ENCODE measurements around the gene SELP.
"Not testable (repeated sequence)": the region's sequence is repeated elsewhere in the genome, so short reads cannot be mapped to it uniquely, and the experiment has no call there.

Gene SELP

DNA sequence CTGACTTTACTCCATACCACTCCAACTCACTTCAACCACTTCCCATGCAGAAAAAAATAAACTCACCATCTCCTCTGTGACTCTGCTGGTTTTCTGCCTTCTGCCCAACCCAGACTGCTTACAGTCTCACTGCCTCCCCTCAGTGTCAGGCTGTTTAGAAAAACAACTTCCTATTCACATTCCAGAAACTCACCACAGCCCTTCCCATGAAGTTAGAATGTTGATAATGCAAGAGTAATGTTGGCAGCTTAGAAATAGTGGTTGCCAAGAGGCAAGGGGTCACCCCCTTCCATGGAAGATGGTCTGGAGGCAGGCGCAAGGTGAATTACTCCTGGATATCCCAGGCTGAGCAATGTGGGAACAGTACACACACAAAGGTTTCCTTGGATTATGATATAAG lies at the start of gene SELP:
TSS of gene SELP (minus strand) at position 119 of the 400 bp plus-strand sequence. CDS start at position 69, 50 bp downstream.
- ATAC-seq (ENCODE audit: low read depth), result no peak
- DNase-seq (ENCODE audit: low spot score in 2 of 2), result no peak
- no peak within 1 kb of the TSS for H3K4me3 Mint-ChIP-seq
- peaks cover 10% of the 10 kb centered on the region for H3K4me1 Mint-ChIP-seq
- no peak within 1 kb of the TSS for H3K27ac Mint-ChIP-seq
- H3K27me3 Mint-ChIP-seq, result no peaks in the 10 kb centered on the region
- peaks cover 8% of the 10 kb centered on the region for H3K9me3 Mint-ChIP-seq
- peaks cover 11% of the 10 kb centered on the region for H3K36me3 Mint-ChIP-seq

DNA sequence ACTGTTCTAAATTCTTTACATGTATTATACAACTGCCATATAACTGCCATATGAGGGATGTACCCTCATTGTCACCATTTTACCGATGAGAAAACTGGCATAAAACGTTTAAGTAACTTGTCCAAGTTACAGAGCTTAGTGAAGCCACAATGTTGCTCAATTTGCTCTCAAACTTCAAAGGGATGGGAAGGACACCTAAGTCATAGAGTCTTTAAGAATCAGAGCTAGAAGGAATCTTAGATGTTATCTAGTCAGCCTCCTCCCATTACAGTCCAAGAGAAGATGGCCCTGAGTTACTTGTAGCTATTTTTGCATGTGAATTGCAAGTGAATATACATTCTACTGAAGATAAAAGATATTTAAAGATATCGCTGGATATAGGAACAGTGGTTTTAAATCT lies 49.8 kb upstream of the SELP start:
- no peak for DNase-seq (ENCODE audit: low spot score in 2 of 2)
- peaks cover 41% of the 10 kb centered on the region for H3K4me1 Mint-ChIP-seq
- no peaks in the 10 kb centered on the region for H3K36me3 Mint-ChIP-seq
- ATAC-seq (ENCODE audit: low read depth), result no peak
- H3K27ac Mint-ChIP-seq, result no peak overlapping the region
- no peaks in the 10 kb centered on the region for H3K9me3 Mint-ChIP-seq
- H3K4me3 Mint-ChIP-seq, result no peak overlapping the region
- H3K27me3 Mint-ChIP-seq, result no peaks in the 10 kb centered on the region

DNA sequence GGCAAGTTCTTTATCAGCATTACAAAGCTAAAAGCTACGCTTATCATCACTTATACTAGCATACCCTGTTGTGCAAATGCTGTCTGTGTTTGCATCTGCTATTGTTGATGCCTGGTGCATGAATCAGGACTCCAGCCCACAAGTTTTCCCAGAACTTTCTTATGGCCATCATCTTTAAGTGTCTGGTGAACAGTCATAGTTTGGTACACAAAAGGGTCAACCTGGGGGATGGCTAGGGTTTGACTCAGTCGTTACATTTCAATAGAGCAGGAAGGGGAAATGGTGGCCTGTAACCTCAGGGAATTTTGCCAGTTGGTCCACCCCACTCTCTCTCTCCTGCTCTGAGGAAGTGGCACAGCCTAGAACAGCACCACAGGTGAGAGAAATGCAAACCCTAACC lies 46.1 kb upstream of the SELP start:
- H3K36me3 Mint-ChIP-seq, result peaks cover 7% of the 10 kb centered on the region
- peak overlapping the region; percentile 85 for H3K27ac Mint-ChIP-seq
- DNase-seq (ENCODE audit: low spot score in 2 of 2) (no peak), ATAC-seq (ENCODE audit: low read depth) (no peak)
- H3K27me3 Mint-ChIP-seq, result no peaks in the 10 kb centered on the region
- peaks cover 2% of the 10 kb centered on the region for H3K9me3 Mint-ChIP-seq
- H3K4me1 Mint-ChIP-seq, result peaks cover 40% of the 10 kb centered on the region
- no peak overlapping the region for H3K4me3 Mint-ChIP-seq

DNA sequence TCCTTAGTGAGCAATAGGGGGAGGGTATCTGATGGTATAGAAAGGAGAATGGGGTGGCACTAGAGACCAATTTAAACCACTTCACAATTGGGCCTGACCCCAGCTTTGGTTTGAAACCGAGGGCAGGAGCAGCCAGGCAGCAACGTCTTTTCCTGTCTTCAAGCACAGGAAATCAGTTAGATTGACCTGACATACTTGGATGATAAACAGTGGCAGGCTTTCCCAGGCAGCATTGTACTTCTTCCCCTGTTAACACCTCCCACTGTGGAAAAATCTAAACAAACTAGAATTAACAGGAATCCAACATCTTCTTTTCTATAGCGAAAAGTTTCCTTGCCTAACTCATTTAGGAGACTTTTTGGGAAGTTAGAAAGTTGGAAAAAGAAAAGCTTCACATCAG lies 40.9 kb upstream of the SELP start:
- Mint-ChIP-seq H3K4me3 (no peak overlapping the region), H3K4me1 (peaks cover 38% of the 10 kb centered on the region), H3K27ac (peak overlapping the region; percentile 83), H3K27me3 (no peaks in the 10 kb centered on the region), H3K9me3 (peaks cover 2% of the 10 kb centered on the region), H3K36me3 (peaks cover 7% of the 10 kb centered on the region)
- ATAC-seq (ENCODE audit: low read depth), result no peak
- DNase-seq (ENCODE audit: low spot score in 2 of 2), result no peak

DNA sequence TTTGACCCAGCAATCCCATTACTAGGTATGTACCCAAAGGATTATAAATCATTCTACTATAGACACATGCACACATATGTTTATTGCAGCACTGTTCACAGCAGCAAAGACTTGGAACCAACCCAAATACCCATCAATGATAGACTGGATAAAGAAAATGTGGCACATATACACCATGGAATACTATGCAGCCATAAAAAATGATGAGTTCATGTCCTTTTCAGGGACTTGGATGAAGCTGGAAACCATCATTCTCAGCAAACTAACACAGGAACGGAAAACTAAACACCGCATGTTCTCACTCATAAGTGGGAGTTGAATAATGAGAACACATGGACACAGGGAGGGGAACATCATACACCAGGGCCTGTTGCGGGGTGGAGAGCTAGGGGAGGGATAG lies 40.3 kb upstream of the SELP start:
- DNase-seq (ENCODE audit: low spot score in 2 of 2); ATAC-seq (ENCODE audit: low read depth); H3K9me3 Mint-ChIP-seq; H3K36me3 Mint-ChIP-seq; H3K27me3 Mint-ChIP-seq; H3K4me3 Mint-ChIP-seq: not testable (repeated sequence)
- peak overlapping the region; percentile 83 for H3K27ac Mint-ChIP-seq
- H3K4me1 Mint-ChIP-seq, result peaks cover 34% of the 10 kb centered on the region

DNA sequence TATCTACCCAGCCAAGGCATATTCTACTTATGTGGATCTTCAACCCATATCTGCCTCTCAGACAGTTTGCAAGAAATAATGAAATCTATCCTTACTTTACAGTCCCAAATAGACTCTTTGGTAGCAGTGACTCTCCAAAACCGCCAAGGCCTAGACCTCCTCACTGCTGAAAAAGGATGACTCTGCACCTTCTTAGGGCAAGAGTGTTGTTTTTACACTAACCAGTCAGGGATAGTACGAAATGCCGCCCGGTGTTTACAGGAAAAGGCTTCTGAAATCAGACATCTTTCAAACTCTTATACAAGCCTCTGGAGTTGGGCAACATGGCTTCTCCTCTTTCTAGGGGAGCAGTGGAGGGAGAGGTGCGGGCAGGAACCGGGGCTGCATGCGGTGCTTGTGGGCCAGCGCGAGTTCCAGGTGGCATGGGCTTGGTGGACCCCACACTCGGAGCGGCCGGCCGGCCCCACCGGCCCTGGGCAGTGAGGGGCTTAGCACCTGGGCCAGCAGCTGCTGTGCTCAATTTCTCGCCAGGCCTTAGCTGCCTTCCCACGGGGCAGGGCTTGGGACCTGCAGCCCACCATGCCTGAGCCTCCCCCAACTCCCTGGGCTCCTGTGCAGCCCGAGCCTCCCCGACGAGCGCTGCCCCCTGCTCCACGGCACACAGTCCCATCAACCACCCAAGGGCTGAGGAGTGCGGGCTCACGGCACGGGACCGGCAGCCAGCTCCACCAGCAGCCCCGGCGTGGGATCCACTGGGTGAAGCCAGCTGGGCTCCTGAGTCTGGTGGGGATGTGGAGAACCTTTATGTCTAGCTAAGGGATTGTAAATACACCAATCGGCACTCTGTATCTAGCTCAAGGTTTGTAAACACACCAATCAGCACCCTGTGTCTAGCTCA lies 38.0 kb upstream of the SELP start:
- H3K27me3 Mint-ChIP-seq; H3K36me3 Mint-ChIP-seq; H3K9me3 Mint-ChIP-seq; DNase-seq (ENCODE audit: low spot score in 2 of 2); ATAC-seq (ENCODE audit: low read depth); H3K4me3 Mint-ChIP-seq: not testable (repeated sequence)
- H3K4me1 Mint-ChIP-seq, result peaks cover 37% of the 10 kb centered on the region
- H3K27ac Mint-ChIP-seq, result peak overlapping the region; percentile 54

DNA sequence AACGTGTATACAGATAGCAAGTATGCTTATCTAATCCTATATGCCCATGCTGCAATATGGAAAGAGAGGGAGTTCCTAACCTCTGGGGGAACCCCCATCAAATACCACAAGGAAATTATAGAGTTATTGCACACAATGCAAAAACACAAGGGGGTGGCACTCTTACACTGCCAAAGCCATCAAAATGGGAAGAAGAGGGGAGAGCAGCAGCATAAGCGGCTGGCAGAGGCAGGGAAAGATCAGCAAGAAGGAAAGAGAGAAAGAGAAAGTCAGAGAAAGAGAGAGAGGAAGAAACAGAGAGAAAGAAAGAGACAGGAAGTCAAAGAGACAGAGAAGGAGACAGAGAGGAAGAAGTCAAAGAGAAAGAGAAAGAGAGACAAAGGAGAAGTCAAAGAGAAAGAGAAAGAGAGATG lies 37.3 kb upstream of the SELP start:
- Mint-ChIP-seq H3K4me3 (peak overlapping the region; percentile 78), H3K4me1 (peaks cover 35% of the 10 kb centered on the region), H3K27ac (peak overlapping the region; percentile 54)
- H3K36me3 Mint-ChIP-seq; DNase-seq (ENCODE audit: low spot score in 2 of 2); H3K27me3 Mint-ChIP-seq; H3K9me3 Mint-ChIP-seq: not testable (repeated sequence)
- ATAC-seq (ENCODE audit: low read depth), result peak; percentile 84

DNA sequence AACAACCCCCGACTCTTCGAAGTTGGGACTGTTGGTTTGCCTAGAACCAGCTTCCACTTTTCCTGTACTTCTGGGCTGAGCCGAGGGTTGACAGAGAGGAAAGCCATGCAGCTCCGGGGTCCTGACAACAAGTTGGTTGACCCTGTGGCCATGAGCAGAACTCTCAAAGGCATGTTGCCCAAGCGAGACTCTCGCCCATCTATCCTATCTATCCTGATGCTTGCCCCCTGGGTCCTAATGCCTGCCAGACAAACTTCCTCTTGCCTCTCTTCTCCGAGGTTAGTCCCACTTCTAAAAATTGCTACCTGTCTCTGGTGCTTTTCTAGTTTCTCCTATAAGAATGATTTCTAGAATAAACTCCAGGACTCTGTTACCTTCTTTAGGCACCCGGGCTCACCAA lies 32.8 kb upstream of the SELP start:
- H3K9me3 Mint-ChIP-seq, result not testable (repeated sequence)

DNA sequence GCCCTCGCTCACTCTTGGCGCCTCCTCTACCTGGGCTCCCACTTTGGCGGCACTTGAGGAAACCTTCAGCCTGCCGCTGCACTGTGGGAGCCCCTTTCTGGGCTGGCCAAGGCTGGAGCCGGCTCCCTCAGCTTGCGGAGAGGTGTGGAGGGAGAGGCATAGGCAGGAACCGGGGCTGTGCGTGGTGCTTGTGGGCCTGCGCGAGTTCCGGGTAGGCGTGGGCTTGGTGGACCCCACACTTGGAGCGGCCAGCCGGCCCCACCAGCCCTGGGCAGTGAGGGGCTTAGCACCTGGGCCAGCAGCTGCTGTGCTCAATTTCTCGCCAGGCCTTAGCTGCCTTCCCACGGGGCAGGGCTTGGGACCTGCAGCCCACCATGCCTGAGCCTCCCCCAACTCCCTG lies 31.1 kb upstream of the SELP start:
- H3K27me3 Mint-ChIP-seq; ATAC-seq (ENCODE audit: low read depth); H3K36me3 Mint-ChIP-seq; H3K27ac Mint-ChIP-seq; H3K9me3 Mint-ChIP-seq; DNase-seq (ENCODE audit: low spot score in 2 of 2); H3K4me3 Mint-ChIP-seq: not testable (repeated sequence)
- peaks cover 33% of the 10 kb centered on the region for H3K4me1 Mint-ChIP-seq

More for the DNA sequence above, 32.8 kb upstream of the SELP start:
- DNase-seq (ENCODE audit: low spot score in 2 of 2); ATAC-seq (ENCODE audit: low read depth); H3K27me3 Mint-ChIP-seq; H3K27ac Mint-ChIP-seq; H3K4me3 Mint-ChIP-seq; H3K36me3 Mint-ChIP-seq: not testable (repeated sequence)
- peaks cover 38% of the 10 kb centered on the region for H3K4me1 Mint-ChIP-seq

DNA sequence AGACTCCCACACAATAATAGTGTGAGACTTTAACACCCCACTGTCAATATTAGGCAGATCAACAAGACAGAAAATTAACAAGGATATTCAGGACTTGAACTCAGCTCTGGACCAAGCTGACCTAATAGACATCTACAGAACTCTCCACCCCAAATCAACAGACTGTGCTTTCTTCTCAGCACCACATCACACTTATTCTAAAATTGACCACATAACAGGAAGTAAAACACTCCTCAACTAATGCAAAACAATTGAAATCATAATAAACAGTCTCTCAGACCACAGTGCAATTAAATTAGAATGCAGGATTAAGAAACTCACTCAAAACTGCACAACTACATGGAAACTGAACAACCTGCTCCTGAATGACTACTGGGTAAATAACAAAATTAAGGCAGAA lies 28.9 kb upstream of the SELP start:
- H3K27me3 Mint-ChIP-seq; H3K9me3 Mint-ChIP-seq; DNase-seq (ENCODE audit: low spot score in 2 of 2); ATAC-seq (ENCODE audit: low read depth); H3K36me3 Mint-ChIP-seq: not testable (repeated sequence)
- Mint-ChIP-seq H3K4me1 (peaks cover 44% of the 10 kb centered on the region), H3K27ac (peak overlapping the region; percentile 19), H3K4me3 (peak overlapping the region; percentile 47)

DNA sequence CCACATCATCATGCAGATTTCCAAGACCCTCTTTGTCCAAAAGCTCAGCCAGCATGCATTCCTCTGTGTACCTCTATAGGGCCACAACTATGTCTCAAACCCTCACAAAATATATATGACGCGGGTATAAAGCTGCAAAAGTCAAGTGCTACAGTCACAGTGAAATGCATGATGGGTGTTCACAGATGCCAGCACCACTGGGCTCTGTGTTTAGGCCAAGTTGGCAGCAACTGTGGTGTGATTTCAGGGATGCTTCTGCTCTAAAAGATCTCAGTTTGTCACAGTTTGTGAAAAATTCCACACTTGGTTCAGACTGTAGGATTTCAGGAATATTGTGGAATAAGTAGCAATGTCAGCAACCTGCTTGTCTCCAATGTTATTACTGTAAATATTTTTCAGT lies 23.9 kb upstream of the SELP start:
- no peak overlapping the region for H3K4me3 Mint-ChIP-seq
- no peak overlapping the region for H3K27ac Mint-ChIP-seq
- H3K9me3 Mint-ChIP-seq, result peaks cover 2% of the 10 kb centered on the region
- no peak for ATAC-seq (ENCODE audit: low read depth)
- peaks cover 34% of the 10 kb centered on the region for H3K4me1 Mint-ChIP-seq
- H3K36me3 Mint-ChIP-seq, result peaks cover 9% of the 10 kb centered on the region
- no peaks in the 10 kb centered on the region for H3K27me3 Mint-ChIP-seq
- DNase-seq (ENCODE audit: low spot score in 2 of 2), result no peak

DNA sequence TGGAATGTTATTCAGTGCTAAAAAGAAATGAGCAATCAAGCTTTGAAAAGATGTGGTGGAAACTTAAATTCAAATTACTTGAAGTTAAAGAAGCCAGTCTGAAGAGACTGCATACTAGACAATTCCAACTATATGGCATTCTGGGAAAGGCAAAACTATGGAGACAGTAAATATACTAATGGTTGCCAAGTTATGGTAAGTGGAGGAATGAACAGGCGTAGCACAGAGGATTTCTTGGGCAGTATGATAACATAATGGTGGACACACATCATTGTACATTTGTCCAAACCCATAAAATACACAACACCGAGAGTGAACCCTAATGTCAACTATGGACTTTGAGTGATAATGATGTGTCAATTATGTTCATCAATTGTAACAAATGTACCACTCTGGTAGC lies 21.1 kb upstream of the SELP start:
- DNase-seq (ENCODE audit: low spot score in 2 of 2) (no peak), ATAC-seq (ENCODE audit: low read depth) (no peak)
- H3K27ac Mint-ChIP-seq, result no peak overlapping the region
- H3K4me1 Mint-ChIP-seq, result peaks cover 24% of the 10 kb centered on the region
- no peaks in the 10 kb centered on the region for H3K27me3 Mint-ChIP-seq
- peaks cover 3% of the 10 kb centered on the region for H3K9me3 Mint-ChIP-seq
- peaks cover 4% of the 10 kb centered on the region for H3K36me3 Mint-ChIP-seq
- no peak overlapping the region for H3K4me3 Mint-ChIP-seq

DNA sequence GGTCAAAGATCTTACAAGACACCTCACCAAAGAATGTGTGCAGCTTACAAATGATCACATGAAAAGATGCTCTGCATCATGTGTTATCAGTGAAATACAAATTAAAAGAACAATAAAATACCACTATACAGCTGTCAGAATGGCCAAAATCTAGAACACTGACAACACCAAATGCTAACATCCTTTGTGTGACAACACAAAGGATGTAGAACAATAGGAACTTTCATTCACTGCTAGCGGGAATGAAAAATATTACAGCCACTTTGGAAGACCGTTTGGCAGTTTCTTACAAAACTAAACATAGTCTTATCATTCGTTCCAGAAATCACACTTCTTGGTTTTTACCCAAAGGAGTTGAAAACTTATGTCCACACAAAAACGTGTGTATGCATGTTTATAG lies 20.6 kb upstream of the SELP start:
- H3K27ac Mint-ChIP-seq, result no peak overlapping the region
- H3K36me3 Mint-ChIP-seq, result peaks cover 2% of the 10 kb centered on the region
- no peak overlapping the region for H3K4me3 Mint-ChIP-seq
- DNase-seq (ENCODE audit: low spot score in 2 of 2) (no peak), ATAC-seq (ENCODE audit: low read depth) (no peak)
- H3K27me3 Mint-ChIP-seq, result no peaks in the 10 kb centered on the region
- H3K9me3 Mint-ChIP-seq, result peaks cover 3% of the 10 kb centered on the region
- H3K4me1 Mint-ChIP-seq, result peaks cover 19% of the 10 kb centered on the region

DNA sequence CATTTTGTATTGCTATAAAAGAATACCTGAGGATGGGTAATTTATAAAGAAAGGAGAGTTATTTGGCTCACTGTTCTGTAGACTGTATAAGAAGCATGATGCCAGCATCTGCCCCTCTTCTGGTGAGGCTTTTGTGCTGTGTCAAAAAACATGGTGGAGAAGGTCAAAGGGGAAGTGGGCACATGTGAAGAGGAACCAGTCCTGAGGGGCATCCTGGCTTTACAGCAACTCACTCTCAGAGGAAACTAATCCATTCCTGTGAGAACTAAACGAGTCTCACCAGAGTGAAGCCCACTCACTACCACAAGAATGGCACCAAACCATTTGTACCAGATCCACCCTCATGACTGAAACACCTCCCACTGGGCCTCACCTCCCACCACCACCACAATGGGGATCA lies 18.8 kb upstream of the SELP start:
- Mint-ChIP-seq H3K4me1 (peaks cover 17% of the 10 kb centered on the region), H3K36me3 (no peaks in the 10 kb centered on the region), H3K27ac (peak overlapping the region; percentile 5), H3K9me3 (peaks cover 3% of the 10 kb centered on the region), H3K4me3 (no peak overlapping the region), H3K27me3 (no peaks in the 10 kb centered on the region)
- ATAC-seq (ENCODE audit: low read depth), result peak; percentile 39
- DNase-seq (ENCODE audit: low spot score in 2 of 2), result no peak

DNA sequence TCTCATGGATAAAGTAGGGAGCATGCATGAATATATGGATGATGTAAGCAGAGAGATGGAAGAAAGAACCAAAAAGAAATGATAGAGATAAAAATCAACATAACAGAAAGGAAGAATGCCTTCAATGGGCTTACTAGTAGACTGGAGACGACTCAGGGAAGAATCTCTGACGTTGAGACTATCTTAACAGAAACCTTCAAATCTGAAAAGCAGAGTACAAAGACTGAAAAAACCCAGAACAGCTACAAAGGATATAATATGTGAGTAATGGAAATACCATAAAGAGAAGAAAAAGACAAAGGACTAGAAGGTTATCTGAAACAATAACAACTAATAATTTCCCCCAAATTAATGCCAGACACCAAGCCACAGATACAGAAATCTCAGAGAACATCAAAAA lies 18.3 kb upstream of the SELP start:
- Mint-ChIP-seq H3K4me3 (no peak overlapping the region), H3K27me3 (no peaks in the 10 kb centered on the region), H3K27ac (peak overlapping the region; percentile 5), H3K9me3 (peaks cover 3% of the 10 kb centered on the region), H3K4me1 (peaks cover 17% of the 10 kb centered on the region), H3K36me3 (no peaks in the 10 kb centered on the region)
- ATAC-seq (ENCODE audit: low read depth), result no peak
- no peak for DNase-seq (ENCODE audit: low spot score in 2 of 2)
